AG20443 (cell line): ENCODE data around the gene ZNF516.

Experiments used
- DNase-seq: peaks from one replicate; pipeline ENCODE4 v3.0.0; 2012; ENCODE audit warnings: low spot score, mixed read lengths

The ZNF516 gene

GRCh38 chr18:76339246-76339620 lies 155.8 kb downstream of the ZNF516 start:
- no peak for DNase-seq

- DNase-seq = no peak
Observed at GRCh38 chr18:76338619-76339245, 156.3 kb downstream of the ZNF516 start.

GRCh38 chr18:76338088-76338487 lies 157.0 kb downstream of the ZNF516 start:
- no peak for DNase-seq

- DNase-seq = no peak
Observed at GRCh38 chr18:76335859-76336640, 159.0 kb downstream of the ZNF516 start.

GRCh38 chr18:76328140-76328539 lies 166.9 kb downstream of the ZNF516 start:
- DNase-seq = no peak

- no peak for DNase-seq
Observed at GRCh38 chr18:76323891-76324290, 171.2 kb downstream of the ZNF516 start.

- no peak for DNase-seq
Observed at GRCh38 chr18:76322686-76323085, 172.4 kb downstream of the ZNF516 start.

GRCh38 chr18:76319366-76319765 lies 175.7 kb downstream of the ZNF516 start:
- DNase-seq = no peak

GRCh38 chr18:76318607-76319006 lies 176.4 kb downstream of the ZNF516 start:
- no peak for DNase-seq

GRCh38 chr18:76317136-76317535 lies 177.9 kb downstream of the ZNF516 start:
- no peak for DNase-seq

- DNase-seq = no peak
Observed at GRCh38 chr18:76315722-76316230, 179.3 kb downstream of the ZNF516 start.

- no peak for DNase-seq
Observed at GRCh38 chr18:76314496-76314895, 180.5 kb downstream of the ZNF516 start.

- DNase-seq = no peak
Observed at GRCh38 chr18:76314015-76314414, 181.0 kb downstream of the ZNF516 start.
